Measurements from ENCODE around the gene FDCSP. TPM values are rescaled to one million over a fixed set of nuclear protein-coding genes. Genes with fewer than 3 reads are reported as not detected.

FDCSP gene
- not detected for polyA plus RNA-seq (2013, experiment 1 of 2)
- not detected for polyA plus RNA-seq (2013, experiment 2 of 2)

DNA sequence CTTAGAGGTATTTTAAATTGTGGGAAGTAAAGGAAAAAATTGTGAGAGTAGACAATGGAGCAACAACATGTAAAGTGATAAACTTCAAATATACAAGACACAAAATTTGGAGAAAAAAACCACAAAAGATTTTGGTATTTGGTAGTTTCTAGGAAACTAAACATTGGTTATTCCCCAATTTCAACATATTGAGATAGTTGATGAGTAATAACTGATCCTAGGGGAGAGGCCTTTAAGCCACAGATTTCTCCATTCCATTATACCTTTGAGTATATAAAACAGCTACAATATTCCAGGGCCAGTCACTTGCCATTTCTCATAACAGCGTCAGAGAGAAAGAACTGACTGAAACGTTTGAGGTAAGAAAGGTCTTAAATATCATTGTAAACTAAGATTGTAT is at the start of gene FDCSP:
FDCSP (plus strand) TSS at position 301 of the 400 bp plus-strand sequence. CDS start 5,071 bp downstream, outside the sequence.
- Histone ChIP-seq H3K79me1 (replicated peaks; ENCODE audit: low read length, poor library complexity, severe bottlenecking) (no peaks in the 10 kb centered on the region), H3K9ac (ENCODE audit: low read length) (no peak within 1 kb of the TSS), H3K9me3 (ENCODE audit: control insufficient read depth, low read length) (no peaks in the 10 kb centered on the region), H3K36me3 (ENCODE audit: control insufficient read depth in 1 of 2, insufficient read depth in 2 of 2, low read depth in 1 of 2, low read length in 2 of 2) (no peaks in the 10 kb centered on the region), H4K8ac (ENCODE audit: low read length) (no peak within 1 kb of the TSS), H3K27me3 (ENCODE audit: control insufficient read depth in 1 of 2, insufficient read depth in 1 of 2, low read length in 2 of 2) (no peaks in the 10 kb centered on the region), H3K23ac (ENCODE audit: low read length in 2 of 2) (no peak within 1 kb of the TSS), H3K4me3 (ENCODE audit: insufficient read depth in 1 of 2, low read depth in 1 of 2, low read length in 2 of 2) (no peak within 1 kb of the TSS), H2BK5ac (ENCODE audit: low read depth, low read length, poor library complexity, severe bottlenecking) (no peak within 1 kb of the TSS), H3K4me2 (ENCODE audit: low read length, poor library complexity, severe bottlenecking) (no peak within 1 kb of the TSS), H3K14ac (ENCODE audit: low read length in 2 of 2) (no peak within 1 kb of the TSS), H3K27ac (ENCODE audit: low read length, poor library complexity, severe bottlenecking) (no peak within 1 kb of the TSS), H2AK5ac (ENCODE audit: low read length, severe bottlenecking) (no peak within 1 kb of the TSS), H3K4ac (ENCODE audit: low read depth in 1 of 2, low read length in 2 of 2) (no peak within 1 kb of the TSS), H2BK12ac (ENCODE audit: low read length in 2 of 2) (no peak within 1 kb of the TSS), H2AFZ (ENCODE audit: low read depth, low read length) (no peak within 1 kb of the TSS), H3K18ac (ENCODE audit: low read depth in 1 of 2, low read length in 2 of 2) (no peak within 1 kb of the TSS), H3K4me1 (ENCODE audit: control insufficient read depth, insufficient read depth, low read depth, low read length) (no peaks in the 10 kb centered on the region), H2BK15ac (ENCODE audit: low read depth, poor library complexity, severe bottlenecking) (no peak within 1 kb of the TSS), H4K91ac (ENCODE audit: low read length) (no peak within 1 kb of the TSS), H2BK120ac (ENCODE audit: low read depth, low read length) (no peak within 1 kb of the TSS)
- WGBS: no CpG with 5 or more reads among the region's 2 CpGs
- DNase-seq: no peak

DNA sequence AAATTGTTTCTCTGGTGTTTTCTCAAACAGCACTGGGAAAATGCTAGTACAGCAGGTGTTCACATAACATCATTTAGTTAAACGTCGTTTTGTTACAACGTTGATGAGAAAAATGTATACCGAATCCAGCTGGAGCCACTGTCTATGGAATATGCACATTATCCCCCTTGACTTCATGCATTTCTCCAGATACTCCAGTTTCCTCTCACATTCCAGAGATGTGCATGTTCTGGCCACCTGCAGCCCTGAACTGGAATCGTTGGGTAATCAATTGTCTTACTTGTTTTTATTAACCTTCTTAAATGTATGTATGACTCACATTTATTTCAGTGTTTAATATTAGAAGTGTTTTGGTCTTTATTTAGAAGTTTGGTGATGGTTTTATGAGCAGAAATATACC is 48.8 kb upstream of the FDCSP start:
- H3K4me3 ChIP-seq (ENCODE audit: insufficient read depth in 1 of 2, low read depth in 1 of 2, low read length in 2 of 2): no peak overlapping the region
- no peak overlapping the region for H3K9ac ChIP-seq (ENCODE audit: low read length)
- H3K14ac ChIP-seq (ENCODE audit: low read length in 2 of 2): no peak overlapping the region
- H2BK120ac ChIP-seq (ENCODE audit: low read depth, low read length): no peak overlapping the region
- H3K36me3 ChIP-seq (ENCODE audit: control insufficient read depth in 1 of 2, insufficient read depth in 2 of 2, low read depth in 1 of 2, low read length in 2 of 2): no peaks in the 10 kb centered on the region
- no peak overlapping the region for H3K4me2 ChIP-seq (ENCODE audit: low read length, poor library complexity, severe bottlenecking)
- no peak overlapping the region for H4K91ac ChIP-seq (ENCODE audit: low read length)
- H2BK15ac ChIP-seq (ENCODE audit: low read depth, poor library complexity, severe bottlenecking): no peak overlapping the region
- no peak overlapping the region for H2BK12ac ChIP-seq (ENCODE audit: low read length in 2 of 2)
- H2AK5ac ChIP-seq (ENCODE audit: low read length, severe bottlenecking): no peak overlapping the region
- H3K27ac ChIP-seq (ENCODE audit: low read length, poor library complexity, severe bottlenecking): no peak overlapping the region
- no peaks in the 10 kb centered on the region for H3K27me3 ChIP-seq (ENCODE audit: control insufficient read depth in 1 of 2, insufficient read depth in 1 of 2, low read length in 2 of 2)
- WGBS: 78% methylated on average over 4 of the region's 5 CpGs
- H3K9me3 ChIP-seq (ENCODE audit: control insufficient read depth, low read length): no peaks in the 10 kb centered on the region
- DNase-seq: no peak
- no peak overlapping the region for H2BK5ac ChIP-seq (ENCODE audit: low read depth, low read length, poor library complexity, severe bottlenecking)
- H3K18ac ChIP-seq (ENCODE audit: low read depth in 1 of 2, low read length in 2 of 2): no peak overlapping the region
- H3K4ac ChIP-seq (ENCODE audit: low read depth in 1 of 2, low read length in 2 of 2): no peak overlapping the region
- no peaks in the 10 kb centered on the region for H3K4me1 ChIP-seq (ENCODE audit: control insufficient read depth, insufficient read depth, low read depth, low read length)
- no peak overlapping the region for H3K23ac ChIP-seq (ENCODE audit: low read length in 2 of 2)
- H2AFZ ChIP-seq (ENCODE audit: low read depth, low read length): no peak overlapping the region
- no peaks in the 10 kb centered on the region for H3K79me1 ChIP-seq (replicated peaks; ENCODE audit: low read length, poor library complexity, severe bottlenecking)
- H4K8ac ChIP-seq (ENCODE audit: low read length): no peak overlapping the region

DNA sequence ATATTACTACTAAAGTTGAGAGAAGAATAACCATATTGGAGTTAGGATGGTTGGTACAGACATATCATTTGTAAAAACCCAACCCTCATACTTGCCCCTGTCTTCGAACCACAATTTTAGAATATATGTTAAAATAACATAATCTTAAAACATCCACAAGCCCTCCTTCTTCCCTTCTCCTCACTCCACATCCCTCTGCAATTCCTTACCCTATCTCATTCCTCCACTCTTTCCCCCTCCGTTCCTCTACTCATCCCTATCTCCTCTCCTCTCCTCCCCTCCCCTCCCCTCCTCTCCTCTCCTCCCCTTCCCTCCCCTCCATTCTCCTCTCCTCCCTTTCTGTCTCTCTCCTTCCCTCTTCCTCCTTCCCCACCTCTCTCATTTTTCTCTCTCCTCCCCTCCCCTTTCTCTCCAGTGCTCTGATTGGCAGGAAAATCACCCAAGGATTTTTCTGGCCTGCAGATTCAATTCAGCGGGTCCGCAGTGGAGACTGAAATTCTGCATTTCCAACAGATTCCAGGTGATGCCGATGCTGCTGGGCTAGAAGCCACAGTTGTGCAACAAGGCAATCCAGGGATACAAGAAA is 47.8 kb upstream of the FDCSP start:
- Histone ChIP-seq H3K14ac (ENCODE audit: low read length in 2 of 2) (no peak overlapping the region), H3K36me3 (ENCODE audit: control insufficient read depth in 1 of 2, insufficient read depth in 2 of 2, low read depth in 1 of 2, low read length in 2 of 2) (no peaks in the 10 kb centered on the region), H2BK5ac (ENCODE audit: low read depth, low read length, poor library complexity, severe bottlenecking) (no peak overlapping the region), H3K27ac (ENCODE audit: low read length, poor library complexity, severe bottlenecking) (no peak overlapping the region), H4K91ac (ENCODE audit: low read length) (no peak overlapping the region), H2BK120ac (ENCODE audit: low read depth, low read length) (no peak overlapping the region), H3K79me1 (replicated peaks; ENCODE audit: low read length, poor library complexity, severe bottlenecking) (no peaks in the 10 kb centered on the region), H3K4ac (ENCODE audit: low read depth in 1 of 2, low read length in 2 of 2) (no peak overlapping the region), H2BK12ac (ENCODE audit: low read length in 2 of 2) (no peak overlapping the region), H3K9me3 (ENCODE audit: control insufficient read depth, low read length) (no peaks in the 10 kb centered on the region), H3K23ac (ENCODE audit: low read length in 2 of 2) (no peak overlapping the region), H3K4me2 (ENCODE audit: low read length, poor library complexity, severe bottlenecking) (no peak overlapping the region), H3K27me3 (ENCODE audit: control insufficient read depth in 1 of 2, insufficient read depth in 1 of 2, low read length in 2 of 2) (no peaks in the 10 kb centered on the region), H3K9ac (ENCODE audit: low read length) (no peak overlapping the region), H3K4me3 (ENCODE audit: insufficient read depth in 1 of 2, low read depth in 1 of 2, low read length in 2 of 2) (no peak overlapping the region), H3K18ac (ENCODE audit: low read depth in 1 of 2, low read length in 2 of 2) (no peak overlapping the region), H2AFZ (ENCODE audit: low read depth, low read length) (no peak overlapping the region), H2AK5ac (ENCODE audit: low read length, severe bottlenecking) (no peak overlapping the region), H4K8ac (ENCODE audit: low read length) (no peak overlapping the region), H3K4me1 (ENCODE audit: control insufficient read depth, insufficient read depth, low read depth, low read length) (no peaks in the 10 kb centered on the region), H2BK15ac (ENCODE audit: low read depth, poor library complexity, severe bottlenecking) (no peak overlapping the region)
- DNase-seq: no peak
- 31% methylated on average over 4 of the region's 5 CpGs for WGBS

DNA sequence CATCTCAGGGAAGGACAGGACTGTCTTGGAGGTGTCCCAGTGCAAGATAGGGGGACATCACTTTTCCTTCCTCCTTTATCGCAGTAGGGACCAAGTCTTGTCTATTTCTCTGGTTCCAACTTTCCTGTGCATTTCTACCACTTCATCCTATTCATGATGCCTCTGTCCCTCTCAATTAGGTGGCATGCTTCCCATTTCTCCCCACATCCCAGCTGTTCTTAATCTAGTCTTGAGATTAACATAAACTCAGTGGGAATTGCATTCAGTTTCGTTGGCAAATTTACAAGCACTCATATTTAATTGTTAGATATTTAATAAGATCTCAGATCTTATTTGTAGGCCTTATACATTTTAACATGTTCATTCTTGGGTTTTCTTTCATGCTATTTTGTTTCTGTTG is 46.1 kb upstream of the FDCSP start:
- Histone ChIP-seq H3K36me3 (ENCODE audit: control insufficient read depth in 1 of 2, insufficient read depth in 2 of 2, low read depth in 1 of 2, low read length in 2 of 2) (no peaks in the 10 kb centered on the region), H4K91ac (ENCODE audit: low read length) (no peak overlapping the region), H3K23ac (ENCODE audit: low read length in 2 of 2) (no peak overlapping the region), H3K14ac (ENCODE audit: low read length in 2 of 2) (no peak overlapping the region), H2BK5ac (ENCODE audit: low read depth, low read length, poor library complexity, severe bottlenecking) (no peak overlapping the region), H3K4me3 (ENCODE audit: insufficient read depth in 1 of 2, low read depth in 1 of 2, low read length in 2 of 2) (no peak overlapping the region), H2BK120ac (ENCODE audit: low read depth, low read length) (no peak overlapping the region), H4K8ac (ENCODE audit: low read length) (no peak overlapping the region), H3K79me1 (replicated peaks; ENCODE audit: low read length, poor library complexity, severe bottlenecking) (no peaks in the 10 kb centered on the region), H3K4ac (ENCODE audit: low read depth in 1 of 2, low read length in 2 of 2) (no peak overlapping the region), H3K9ac (ENCODE audit: low read length) (no peak overlapping the region), H3K18ac (ENCODE audit: low read depth in 1 of 2, low read length in 2 of 2) (no peak overlapping the region), H3K27ac (ENCODE audit: low read length, poor library complexity, severe bottlenecking) (no peak overlapping the region), H3K4me2 (ENCODE audit: low read length, poor library complexity, severe bottlenecking) (no peak overlapping the region), H3K9me3 (ENCODE audit: control insufficient read depth, low read length) (no peaks in the 10 kb centered on the region), H3K27me3 (ENCODE audit: control insufficient read depth in 1 of 2, insufficient read depth in 1 of 2, low read length in 2 of 2) (no peaks in the 10 kb centered on the region), H2AK5ac (ENCODE audit: low read length, severe bottlenecking) (no peak overlapping the region), H2BK12ac (ENCODE audit: low read length in 2 of 2) (no peak overlapping the region), H2AFZ (ENCODE audit: low read depth, low read length) (no peak overlapping the region), H3K4me1 (ENCODE audit: control insufficient read depth, insufficient read depth, low read depth, low read length) (no peaks in the 10 kb centered on the region), H2BK15ac (ENCODE audit: low read depth, poor library complexity, severe bottlenecking) (no peak overlapping the region)
- WGBS: 94% methylated on average over 1 of the region's 2 CpGs
- DNase-seq: no peak
